Astrocyte (in vitro differentiated cells and primary cell): ENCODE measurements around the gene TIMP2. TPM values are rescaled to one million over a fixed set of nuclear protein-coding genes. Genes with fewer than 3 reads are reported as not detected.

Experiments used
- DNase-seq: peaks from one replicate; pipeline ENCODE4 v3.0.0-alpha.2; 2010; ENCODE audit warnings: low read depth
- FAIRE-seq: peaks from 2 replicates; lab custom pipeline; 2011; peaks lifted over from hg19 to GRCh38; lab: Jason Lieb, UNC
- H2AFZ ChIP-seq: 2 replicates; pipeline ENCODE4 v1.6.0; 2012; ENCODE audit warnings: low read depth, low read length, inconsistent platforms
- H3K27ac ChIP-seq: 2 replicates; pipeline ENCODE4 v1.5.1; 2011; ENCODE audit warnings: low read depth, low read length, inconsistent platforms
- H3K27me3 ChIP-seq: 2 replicates; pipeline ENCODE4 v1.6.0; 2011; ENCODE audit warnings: low read length, inconsistent platforms; ENCODE audit not compliant: insufficient read depth
- H3K36me3 ChIP-seq: 2 replicates; pipeline ENCODE4 v1.5.1; 2011; ENCODE audit warnings: low read length, inconsistent platforms; ENCODE audit not compliant: insufficient read depth
- H3K4me1 ChIP-seq: 2 replicates; pipeline ENCODE4 v1.5.1; 2011; ENCODE audit warnings: low read length, inconsistent platforms; ENCODE audit not compliant: insufficient read depth
- H3K4me2 ChIP-seq: 2 replicates; pipeline ENCODE4 v1.6.0; 2012; ENCODE audit warnings: low read length, inconsistent platforms
- H3K4me3 ChIP-seq: 2 replicates; pipeline ENCODE4 v1.5.1; 2011; ENCODE audit warnings: low read depth, mild to moderate bottlenecking, low read length, inconsistent platforms; ENCODE audit not compliant: insufficient read depth
- H3K79me2 ChIP-seq: 2 replicates; pipeline ENCODE4 v1.6.0; 2012; ENCODE audit warnings: mild to moderate bottlenecking, low read length, inconsistent platforms; ENCODE audit not compliant: insufficient read depth
- H3K9ac ChIP-seq: 2 replicates; pipeline ENCODE4 v1.6.0; 2012; ENCODE audit warnings: mild to moderate bottlenecking, low read length, inconsistent platforms
- H3K9me3 ChIP-seq: 2 replicates; pipeline ENCODE4 v1.5.1; 2012; ENCODE audit warnings: low read depth, mild to moderate bottlenecking, low read length, inconsistent platforms; ENCODE audit not compliant: insufficient read depth
- H4K20me1 ChIP-seq: 2 replicates; pipeline ENCODE4 v1.6.0; 2012; ENCODE audit warnings: low read length, inconsistent platforms; ENCODE audit not compliant: insufficient read depth
- H3K27ac Mint-ChIP-seq: one replicate; pipeline ENCODE4 v1.8.0; 2021; ENCODE audit warnings: mild to moderate bottlenecking, mixed read lengths; ENCODE audit not compliant: unreplicated experiment
- H3K27me3 Mint-ChIP-seq: one replicate; pipeline ENCODE4 v1.8.0; 2021; ENCODE audit warnings: low read depth, mixed read lengths; ENCODE audit not compliant: unreplicated experiment
- H3K36me3 Mint-ChIP-seq: one replicate; pipeline ENCODE4 v1.8.0; 2021; ENCODE audit warnings: low read depth, mixed read lengths; ENCODE audit not compliant: unreplicated experiment
- H3K4me1 Mint-ChIP-seq: one replicate; pipeline ENCODE4 v1.8.0; 2021; ENCODE audit warnings: low read depth, mixed read lengths; ENCODE audit not compliant: unreplicated experiment
- H3K4me3 Mint-ChIP-seq: one replicate; pipeline ENCODE4 v1.8.0; 2021; ENCODE audit warnings: mild to moderate bottlenecking, moderate library complexity, mixed read lengths; ENCODE audit not compliant: unreplicated experiment
- H3K9me3 Mint-ChIP-seq: one replicate; pipeline ENCODE4 v1.8.0; 2021; ENCODE audit warnings: mild to moderate bottlenecking, mixed read lengths; ENCODE audit not compliant: unreplicated experiment
- EZH2 ChIP-seq: IDR thresholded peaks from 2 replicates; pipeline ENCODE4 v1.6.1; 2012; ENCODE audit warnings: mild to moderate bottlenecking, low read length, inconsistent platforms; ENCODE audit not compliant: insufficient read depth
- total RNA-seq: library from RNA; stranded (reverse); gene quantifications from 2 replicates; pipeline ENCODE4 v1.2.1, GENCODE V29; 2021
- TF ChIP-seq, protein P1 (sequence below): IDR thresholded peaks from 2 replicates; pipeline ENCODE4 v1.5.1; 2011; ENCODE audit warnings: low read depth, mild to moderate bottlenecking, inconsistent platforms, low read length, moderate library complexity; ENCODE audit not compliant: insufficient read depth

The TIMP2 gene
- total RNA-seq, 1 donor from 2014 or later: 184 TPM

DNA sequence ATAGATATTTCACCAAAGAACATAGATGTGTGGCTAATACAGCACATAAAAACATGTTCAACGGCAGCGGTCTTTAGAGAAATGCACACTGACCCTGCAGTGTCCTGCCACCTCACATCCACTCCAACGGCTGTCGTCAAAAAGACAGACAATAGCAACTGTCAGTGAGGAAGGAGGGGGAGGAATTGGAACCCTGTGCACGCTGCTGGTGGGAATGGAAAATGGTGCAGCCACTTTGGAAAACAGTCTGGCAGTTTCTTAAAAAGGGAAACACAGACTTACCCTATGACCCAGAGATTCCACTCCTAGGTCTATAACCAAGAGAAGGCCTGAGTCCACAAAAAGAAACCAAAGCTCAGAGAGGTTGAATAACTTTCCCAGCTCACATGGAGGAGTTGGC, 29.9 kb downstream of the TIMP2 start:
- Histone ChIP-seq H3K4me2 (peak overlapping the region; percentile 18), H3K79me2 (peaks cover 100% of the 10 kb centered on the region), H3K4me3 (no peak overlapping the region), H4K20me1 (peaks cover 98% of the 10 kb centered on the region), H3K4me1 (peaks cover 4% of the 10 kb centered on the region), H2AFZ (no peak overlapping the region), H3K27ac (no peak overlapping the region), H3K9me3 (no peaks in the 10 kb centered on the region), H3K27me3 (no peaks in the 10 kb centered on the region), H3K9ac (no peak overlapping the region), H3K36me3 (no peaks in the 10 kb centered on the region)
- no peak for DNase-seq
- Mint-ChIP-seq H3K4me1 (peaks cover 9% of the 10 kb centered on the region), H3K36me3 (peaks cover 18% of the 10 kb centered on the region), H3K27me3 (no peaks in the 10 kb centered on the region), H3K4me3 (no peak overlapping the region), H3K9me3 (no peaks in the 10 kb centered on the region), H3K27ac (no peak overlapping the region)
- no peak for FAIRE-seq
- TF ChIP-seq, protein P1, sequence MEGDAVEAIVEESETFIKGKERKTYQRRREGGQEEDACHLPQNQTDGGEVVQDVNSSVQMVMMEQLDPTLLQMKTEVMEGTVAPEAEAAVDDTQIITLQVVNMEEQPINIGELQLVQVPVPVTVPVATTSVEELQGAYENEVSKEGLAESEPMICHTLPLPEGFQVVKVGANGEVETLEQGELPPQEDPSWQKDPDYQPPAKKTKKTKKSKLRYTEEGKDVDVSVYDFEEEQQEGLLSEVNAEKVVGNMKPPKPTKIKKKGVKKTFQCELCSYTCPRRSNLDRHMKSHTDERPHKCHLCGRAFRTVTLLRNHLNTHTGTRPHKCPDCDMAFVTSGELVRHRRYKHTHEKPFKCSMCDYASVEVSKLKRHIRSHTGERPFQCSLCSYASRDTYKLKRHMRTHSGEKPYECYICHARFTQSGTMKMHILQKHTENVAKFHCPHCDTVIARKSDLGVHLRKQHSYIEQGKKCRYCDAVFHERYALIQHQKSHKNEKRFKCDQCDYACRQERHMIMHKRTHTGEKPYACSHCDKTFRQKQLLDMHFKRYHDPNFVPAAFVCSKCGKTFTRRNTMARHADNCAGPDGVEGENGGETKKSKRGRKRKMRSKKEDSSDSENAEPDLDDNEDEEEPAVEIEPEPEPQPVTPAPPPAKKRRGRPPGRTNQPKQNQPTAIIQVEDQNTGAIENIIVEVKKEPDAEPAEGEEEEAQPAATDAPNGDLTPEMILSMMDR: no peak
- no peak for TF ChIP-seq EZH2

DNA sequence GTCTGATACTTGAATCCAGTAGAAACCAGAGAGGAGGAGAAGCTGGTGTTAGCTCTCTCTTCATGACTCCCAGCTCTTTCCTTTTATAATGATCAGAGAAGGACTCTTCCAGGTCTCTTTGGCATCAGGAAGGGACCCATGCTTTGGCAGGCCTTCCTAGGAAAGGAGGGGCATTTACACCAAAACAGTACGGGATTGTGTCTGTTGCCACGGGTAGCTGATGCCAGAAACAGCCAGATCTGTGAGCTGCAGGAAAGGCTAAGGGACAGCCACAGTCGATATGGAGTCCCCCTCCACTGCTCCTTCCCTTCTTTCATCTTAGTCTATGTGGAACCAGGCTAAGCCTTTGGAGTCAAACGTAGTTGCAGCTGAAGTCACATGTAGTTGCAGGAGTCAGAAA, 31.5 kb downstream of the TIMP2 start:
- Mint-ChIP-seq H3K27me3 (no peaks in the 10 kb centered on the region), H3K9me3 (no peaks in the 10 kb centered on the region), H3K27ac (no peak overlapping the region), H3K36me3 (peaks cover 18% of the 10 kb centered on the region), H3K4me3 (no peak overlapping the region), H3K4me1 (peaks cover 3% of the 10 kb centered on the region)
- H3K4me1 ChIP-seq: peaks cover 4% of the 10 kb centered on the region
- H3K9ac ChIP-seq: no peak overlapping the region
- H4K20me1 ChIP-seq: peaks cover 97% of the 10 kb centered on the region
- no peak overlapping the region for H2AFZ ChIP-seq
- no peaks in the 10 kb centered on the region for H3K27me3 ChIP-seq
- FAIRE-seq (no peak), DNase-seq (no peak)
- no peak overlapping the region for H3K27ac ChIP-seq
- H3K4me2 ChIP-seq: no peak overlapping the region
- peaks cover 98% of the 10 kb centered on the region for H3K79me2 ChIP-seq
- no peak overlapping the region for H3K4me3 ChIP-seq
- no peak for TF ChIP-seq EZH2
- TF ChIP-seq, protein P1: no peak
- H3K36me3 ChIP-seq: no peaks in the 10 kb centered on the region
- H3K9me3 ChIP-seq: no peaks in the 10 kb centered on the region

DNA sequence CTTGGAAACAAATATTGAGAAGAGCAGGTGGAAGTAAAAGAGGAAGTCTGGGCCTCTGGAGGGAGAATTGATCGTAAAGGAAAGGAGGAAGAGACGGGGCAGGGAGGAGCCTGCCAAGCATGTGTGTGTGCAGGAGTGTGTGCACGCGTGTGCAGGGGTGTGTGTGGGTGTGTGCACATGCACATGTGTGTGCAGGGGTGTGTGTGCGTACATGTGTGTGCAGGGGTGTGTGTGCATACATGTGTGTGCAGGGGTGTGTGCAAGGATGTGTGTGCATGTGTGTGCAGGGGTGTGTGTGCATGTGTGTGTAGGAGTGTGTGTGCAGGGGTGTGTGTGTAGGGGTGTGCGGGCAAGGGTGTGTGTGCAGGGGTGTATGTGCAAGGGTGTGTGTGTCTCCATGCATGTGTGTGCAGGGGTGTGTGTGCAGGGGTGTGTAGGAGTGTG, 32.2 kb downstream of the TIMP2 start:
- no peaks in the 10 kb centered on the region for H3K27me3 ChIP-seq
- Mint-ChIP-seq H3K4me1 (peaks cover 3% of the 10 kb centered on the region), H3K36me3 (peaks cover 20% of the 10 kb centered on the region), H3K27me3 (no peaks in the 10 kb centered on the region), H3K4me3 (no peak overlapping the region), H3K9me3 (no peaks in the 10 kb centered on the region), H3K27ac (no peak overlapping the region)
- no peak for FAIRE-seq
- peaks cover 97% of the 10 kb centered on the region for H3K79me2 ChIP-seq
- no peak for DNase-seq
- peaks cover 4% of the 10 kb centered on the region for H3K4me1 ChIP-seq
- no peak overlapping the region for H3K27ac ChIP-seq
- H3K9me3 ChIP-seq: no peaks in the 10 kb centered on the region
- peaks cover 95% of the 10 kb centered on the region for H4K20me1 ChIP-seq
- H3K36me3 ChIP-seq: no peaks in the 10 kb centered on the region
- no peak overlapping the region for H2AFZ ChIP-seq
- H3K4me3 ChIP-seq: no peak overlapping the region
- no peak overlapping the region for H3K4me2 ChIP-seq
- H3K9ac ChIP-seq: no peak overlapping the region
- TF ChIP-seq, protein P1: no peak
- TF ChIP-seq EZH2: no peak
